Aorta (tissue), 5 donors: ENCODE results near the gene TIAM1. TPM values are rescaled to one million over a fixed set of nuclear protein-coding genes. Genes with fewer than 3 reads are reported as not detected.

Experiments used
- ATAC-seq: fragments of 200-7000 bp; cut with Tn5 transposase; one replicate; pipeline ENCODE4 v1.9.1; 2022; ENCODE audit warnings: moderate library complexity; ENCODE audit not compliant: low FRiP score
- DNase-seq, 2 donors: peaks; one replicate each; pipeline ENCODE4 v3.0.0-alpha.2; 2020
- H3K27ac ChIP-seq, 2 donors: one replicate each; pipeline ENCODE4 v1.5.1; 2013; ENCODE audit warnings: low read length in 2 of 2, mild to moderate bottlenecking in 2 of 2, moderate library complexity in 2 of 2, control low read depth in 1 of 2, inconsistent platforms in 1 of 2, low read depth in 1 of 2
- H3K27me3 ChIP-seq, 2 donors: one replicate each; pipeline ENCODE4 v1.6.1; 2013; ENCODE audit warnings: control low read depth in 1 of 2, low read length in 1 of 2, mild to moderate bottlenecking in 1 of 2, moderate library complexity in 1 of 2; ENCODE audit not compliant: insufficient read depth in 2 of 2, control insufficient read depth in 1 of 2
- H3K36me3 ChIP-seq, 2 donors: one replicate each; pipeline ENCODE4 v1.6.1; 2013; ENCODE audit warnings: control low read depth in 1 of 2, low read length in 1 of 2, mild to moderate bottlenecking in 1 of 2; ENCODE audit not compliant: insufficient read depth in 2 of 2, control insufficient read depth in 1 of 2
- H3K4me1 ChIP-seq, 2 donors: one replicate each; pipeline ENCODE4 v1.6.1; 2013; ENCODE audit warnings: low read length in 2 of 2, control low read depth in 1 of 2, mild to moderate bottlenecking in 1 of 2, moderate library complexity in 1 of 2; ENCODE audit not compliant: insufficient read depth in 2 of 2, control insufficient read depth in 1 of 2
- H3K4me3 ChIP-seq, 2 donors: one replicate each; pipeline ENCODE4 v1.5.1; 2013; ENCODE audit warnings: low read length in 2 of 2, control low read depth in 1 of 2, mild to moderate bottlenecking in 1 of 2
- H3K9me3 ChIP-seq: one replicate; pipeline ENCODE4 v1.6.1; 2013; ENCODE audit warnings: mild to moderate bottlenecking, low read length; ENCODE audit not compliant: control insufficient read depth
- WGBS, 2 donors: extraction: QIAGEN DNeasy Blood & Tissue Kit; methylation state at CpG; one replicate each; pipeline ENCODE4 v1.1.7; 2013; 5-methylcytosine and 5-hydroxymethylcytosine counted together
- intact Hi-C, 2 donors: fragments of 100-400 bp; cut with DNase I; formaldehyde crosslinking; loops; one replicate each; pipeline versions ENCODE4 v1.14.2 to v1.15.0; 2022
- polyA plus RNA-seq, 2 donors: library from polyadenylated mRNA; stranded (reverse); fragments of 200-250 nt; gene quantifications; one replicate each; pipeline ENCODE4 v1.2.3, GENCODE V29; 2013
- total RNA-seq, 2 donors: library from RNA; stranded (reverse); fragmentation: NEBNext Ultra II Directional; extraction: Animal tissue kit (Norgen Biotek cat#: 25700); gene quantifications; one replicate each; pipeline ENCODE4 v1.2.1, GENCODE V29; 2021
- donor health status: healthy with polysubstance abuse.
- donor health status: Bipolar disorder and iron deficiency.
- donor health status: DM: no; HTN: no; CAD: no.
- donor health status: DM: no; HTN: no; CAD: no.
- donor health status: DM: yes; HTN: yes; CAD: no.

TIAM1 gene
- total and polyA plus RNA-seq, 4 donors = 0.50 to 15.8 (median 12.9) TPM; not detected in 1

DNA sequence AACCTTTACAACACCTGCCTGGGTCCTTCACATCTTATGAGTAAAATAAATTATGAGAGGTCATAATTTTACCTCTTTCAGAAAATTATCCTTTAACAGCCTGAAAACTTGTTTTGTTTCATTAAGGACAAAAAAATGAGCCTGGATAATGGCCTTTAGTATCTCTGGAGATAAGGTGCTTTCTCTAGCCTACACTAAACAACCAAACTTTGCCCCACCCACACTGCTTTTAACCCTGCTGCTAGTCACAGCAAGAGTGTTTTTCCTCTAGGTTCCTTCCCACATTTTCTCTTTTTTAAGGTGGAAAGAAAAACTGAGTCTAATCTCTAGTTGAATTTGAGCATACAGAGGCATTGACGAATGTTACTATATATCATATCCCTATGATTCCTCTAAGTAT lies 204.0 kb downstream of the TIAM1 start:
- DNase-seq (no peak), ATAC-seq (no peak)
- Histone ChIP-seq H3K4me3 (no peak overlapping the region), H3K9me3 (no peaks in the 10 kb centered on the region), H3K27ac (no peak overlapping the region), H3K27me3 (no peaks in the 10 kb centered on the region), H3K36me3 (no peaks in the 10 kb centered on the region), H3K4me1 (no peaks in the 10 kb centered on the region)
- intact Hi-C loops = loop anchor here in 1 of 2 donors (10.0 kb wide), 1 partner anchor 55 kb away; no protein-coding TSS in a partner anchor
- WGBS, 2 donors = 85 to 90% methylated on average over 1 of the region's 1 CpG

GRCh38 chr21:31137960-31138359 lies 206.1 kb downstream of the TIAM1 start:
- WGBS, 2 donors = 83 to 85% methylated on average over 1 of the region's 1 CpG
- Histone ChIP-seq H3K36me3 (no peaks in the 10 kb centered on the region), H3K27ac (no peak overlapping the region), H3K27me3 (no peaks in the 10 kb centered on the region), H3K4me3 (no peak overlapping the region), H3K9me3 (no peaks in the 10 kb centered on the region), H3K4me1 (no peaks in the 10 kb centered on the region)
- no peak for ATAC-seq
- intact Hi-C loops = no loop called here
- no peak for DNase-seq

- H3K4me3 ChIP-seq = no peak overlapping the region
- no peaks in the 10 kb centered on the region for H3K4me1 ChIP-seq
- intact Hi-C loops = no loop called here
- no peak for ATAC-seq
- no peaks in the 10 kb centered on the region for H3K27me3 ChIP-seq
- no peak for DNase-seq
- H3K9me3 ChIP-seq = no peaks in the 10 kb centered on the region
- no peaks in the 10 kb centered on the region for H3K36me3 ChIP-seq
- no peak overlapping the region for H3K27ac ChIP-seq
- 43 to 49% methylated on average over 12 of the region's 12 CpGs for WGBS, 2 donors
Measured at GRCh38 chr21:31136891-31137290, 207.2 kb downstream of the TIAM1 start.

- no peak overlapping the region for H3K27ac ChIP-seq
- H3K4me1 ChIP-seq = no peaks in the 10 kb centered on the region
- intact Hi-C loops = no loop called here
- no peaks in the 10 kb centered on the region for H3K36me3 ChIP-seq
- H3K27me3 ChIP-seq = no peaks in the 10 kb centered on the region
- DNase-seq = no peak
- WGBS, 2 donors = 37 to 39% methylated on average over 12 of the region's 12 CpGs
- ATAC-seq = no peak
- H3K9me3 ChIP-seq = no peaks in the 10 kb centered on the region
- no peak overlapping the region for H3K4me3 ChIP-seq
Measured at GRCh38 chr21:31135531-31136184, 208.4 kb downstream of the TIAM1 start.

GRCh38 chr21:31133243-31133830 lies 210.7 kb downstream of the TIAM1 start:
- H3K27ac ChIP-seq = no peak overlapping the region
- H3K9me3 ChIP-seq = no peaks in the 10 kb centered on the region
- no peaks in the 10 kb centered on the region for H3K36me3 ChIP-seq
- ATAC-seq (no peak), DNase-seq (no peak)
- no peaks in the 10 kb centered on the region for H3K4me1 ChIP-seq
- no peaks in the 10 kb centered on the region for H3K27me3 ChIP-seq
- no peak overlapping the region for H3K4me3 ChIP-seq
- intact Hi-C loops = no loop called here
- WGBS, 2 donors = 93 to 94% methylated on average over 7 of the region's 7 CpGs

GRCh38 chr21:31132574-31133242 lies 211.4 kb downstream of the TIAM1 start:
- H3K4me3 ChIP-seq = no peak overlapping the region
- no peaks in the 10 kb centered on the region for H3K9me3 ChIP-seq
- 86 to 87% methylated on average over 11 of the region's 11 CpGs for WGBS, 2 donors
- no peaks in the 10 kb centered on the region for H3K27me3 ChIP-seq
- H3K36me3 ChIP-seq = no peaks in the 10 kb centered on the region
- no peak for DNase-seq
- no peak overlapping the region for H3K27ac ChIP-seq
- no peaks in the 10 kb centered on the region for H3K4me1 ChIP-seq
- no peak for ATAC-seq
- intact Hi-C loops = no loop called here

- 79 to 85% methylated on average over 2 of the region's 2 CpGs for WGBS, 2 donors
- Histone ChIP-seq H3K4me1 (no peaks in the 10 kb centered on the region), H3K27ac (no peak overlapping the region), H3K9me3 (no peaks in the 10 kb centered on the region), H3K27me3 (no peaks in the 10 kb centered on the region), H3K4me3 (no peak overlapping the region), H3K36me3 (no peaks in the 10 kb centered on the region)
- intact Hi-C loops = no loop called here
- DNase-seq (no peak), ATAC-seq (no peak)
Measured at GRCh38 chr21:31130821-31131220, 213.2 kb downstream of the TIAM1 start.

- H3K4me3 ChIP-seq = no peak overlapping the region
- WGBS, 2 donors = 32 to 33% methylated on average over 5 of the region's 5 CpGs
- H3K9me3 ChIP-seq = no peaks in the 10 kb centered on the region
- no peaks in the 10 kb centered on the region for H3K4me1 ChIP-seq
- no peaks in the 10 kb centered on the region for H3K27me3 ChIP-seq
- no peak for ATAC-seq
- no peak overlapping the region for H3K27ac ChIP-seq
- intact Hi-C loops = no loop called here
- DNase-seq = no peak
- no peaks in the 10 kb centered on the region for H3K36me3 ChIP-seq
Measured at GRCh38 chr21:31128234-31128633, 215.8 kb downstream of the TIAM1 start.

- H3K36me3 ChIP-seq = no peaks in the 10 kb centered on the region
- WGBS, 2 donors = 60 to 61% methylated on average over 6 of the region's 6 CpGs
- no peak for ATAC-seq
- H3K9me3 ChIP-seq = no peaks in the 10 kb centered on the region
- peak in 1 of 2 donors; percentile 60 for DNase-seq
- intact Hi-C loops = no loop called here
- H3K27ac ChIP-seq = no peak overlapping the region
- H3K4me1 ChIP-seq = no peaks in the 10 kb centered on the region
- no peaks in the 10 kb centered on the region for H3K27me3 ChIP-seq
- no peak overlapping the region for H3K4me3 ChIP-seq
Measured at GRCh38 chr21:31124010-31124409, 220.1 kb downstream of the TIAM1 start.
